Left ventricle myocardium inferior (tissue), 1 donor: ENCODE results near the gene CCDC127. TPM values are rescaled to one million over a fixed set of nuclear protein-coding genes. Genes with fewer than 3 reads are reported as not detected.
"Not testable (repeated sequence)": the region's sequence is repeated elsewhere in the genome, so short reads cannot be mapped to it uniquely, and the experiment has no call there.

Experiments
- DNase-seq: peaks from one replicate; pipeline ENCODE4 v3.0.0-alpha.2; 2020
- H3K27ac ChIP-seq: fragments of 200-600 bp; replicated peaks from 2 replicates; pipeline ENCODE4 v1.8.0; 2021
- H3K27me3 ChIP-seq: fragments of 200-600 bp; 2 replicates; pipeline ENCODE4 v1.8.0; 2021; ENCODE audit warnings: low read depth
- H3K36me3 ChIP-seq: fragments of 200-600 bp; 2 replicates; pipeline ENCODE4 v1.8.0; 2021
- H3K4me1 ChIP-seq: fragments of 200-600 bp; 2 replicates; pipeline ENCODE4 v1.8.0; 2021
- H3K4me3 ChIP-seq: fragments of 200-600 bp; 2 replicates; pipeline ENCODE4 v1.8.0; 2021; ENCODE audit warnings: mild to moderate bottlenecking, moderate library complexity
- H3K9me3 ChIP-seq: fragments of 200-600 bp; replicated peaks from 2 replicates; pipeline ENCODE4 v1.8.0; 2021
- CTCF ChIP-seq: fragments of 200-600 bp; IDR thresholded peaks from 2 replicates; pipeline ENCODE4 v1.8.0; 2021; ENCODE audit warnings: antibody characterized with exemption, mild to moderate bottlenecking, borderline replicate concordance
- intact Hi-C: fragments of 100-400 bp; cut with micrococcal nuclease; formaldehyde crosslinking; loops from one replicate; pipeline ENCODE4 v1.11.0; 2022
- total RNA-seq: library from RNA; stranded (reverse); fragmentation: NEBNext Ultra II Directional; extraction: Animal tissue kit (Norgen Biotek cat#: 25700); gene quantifications from one replicate; pipeline ENCODE4 v1.2.1, GENCODE V29; 2021
- donor health status: DM: no; HTN: yes; CAD: no; lungs with severe emphysema.

The CCDC127 gene
- total RNA-seq, 1 donor from 2014 or later: 7.9 TPM

- H3K36me3 ChIP-seq, DNase-seq, intact Hi-C loops, H3K4me3 ChIP-seq, H3K27me3 ChIP-seq, H3K9me3 ChIP-seq: not testable (repeated sequence)
- peaks cover 59% of the 10 kb centered on the region for H3K4me1 ChIP-seq
- TF ChIP-seq CTCF: peak; percentile 15
- H3K27ac ChIP-seq: peak overlapping the region; percentile 72
Measured at GRCh38 chr5:197031-197430, 20.9 kb downstream of the CCDC127 start.

- peaks cover 6% of the 10 kb centered on the region for H3K27me3 ChIP-seq
- DNase-seq: no peak
- H3K36me3 ChIP-seq: peaks cover 4% of the 10 kb centered on the region
- no peaks in the 10 kb centered on the region for H3K9me3 ChIP-seq
- TF ChIP-seq CTCF: no peak
- peak overlapping the region; percentile 95 for H3K27ac ChIP-seq
- peaks cover 57% of the 10 kb centered on the region for H3K4me1 ChIP-seq
- peak overlapping the region; percentile 41 for H3K4me3 ChIP-seq
- intact Hi-C loops: no loop called here
Measured at GRCh38 chr5:196350-196749, 21.6 kb downstream of the CCDC127 start.

GRCh38 chr5:195401-196160 is 22.4 kb downstream of the CCDC127 start:
- H3K4me1 ChIP-seq: peaks cover 55% of the 10 kb centered on the region
- no peak for TF ChIP-seq CTCF
- DNase-seq: no peak
- peaks cover 4% of the 10 kb centered on the region for H3K36me3 ChIP-seq
- no peaks in the 10 kb centered on the region for H3K9me3 ChIP-seq
- H3K27ac ChIP-seq: peak overlapping the region; percentile 95
- peaks cover 7% of the 10 kb centered on the region for H3K27me3 ChIP-seq
- peak overlapping the region; percentile 41 for H3K4me3 ChIP-seq
- intact Hi-C loops: no loop called here

GRCh38 chr5:194603-195209 is 23.2 kb downstream of the CCDC127 start:
- H3K36me3 ChIP-seq: peaks cover 4% of the 10 kb centered on the region
- peak overlapping the region; percentile 95 for H3K27ac ChIP-seq
- DNase-seq: no peak
- intact Hi-C loops: no loop called here
- peak overlapping the region; percentile 41 for H3K4me3 ChIP-seq
- TF ChIP-seq CTCF: no peak
- H3K4me1 ChIP-seq: peaks cover 55% of the 10 kb centered on the region
- H3K9me3 ChIP-seq: no peaks in the 10 kb centered on the region
- peaks cover 7% of the 10 kb centered on the region for H3K27me3 ChIP-seq

- intact Hi-C loops: no loop called here
- no peaks in the 10 kb centered on the region for H3K9me3 ChIP-seq
- peaks cover 56% of the 10 kb centered on the region for H3K4me1 ChIP-seq
- DNase-seq: peak; percentile 64
- peaks cover 4% of the 10 kb centered on the region for H3K36me3 ChIP-seq
- H3K27ac ChIP-seq: peak overlapping the region; percentile 95
- peak overlapping the region; percentile 69 for H3K4me3 ChIP-seq
- H3K27me3 ChIP-seq: peaks cover 7% of the 10 kb centered on the region
- TF ChIP-seq CTCF: no peak
Measured at GRCh38 chr5:194102-194501, 23.9 kb downstream of the CCDC127 start.
